ENCODE data around the gene SGPP2.

Gene SGPP2

DNA sequence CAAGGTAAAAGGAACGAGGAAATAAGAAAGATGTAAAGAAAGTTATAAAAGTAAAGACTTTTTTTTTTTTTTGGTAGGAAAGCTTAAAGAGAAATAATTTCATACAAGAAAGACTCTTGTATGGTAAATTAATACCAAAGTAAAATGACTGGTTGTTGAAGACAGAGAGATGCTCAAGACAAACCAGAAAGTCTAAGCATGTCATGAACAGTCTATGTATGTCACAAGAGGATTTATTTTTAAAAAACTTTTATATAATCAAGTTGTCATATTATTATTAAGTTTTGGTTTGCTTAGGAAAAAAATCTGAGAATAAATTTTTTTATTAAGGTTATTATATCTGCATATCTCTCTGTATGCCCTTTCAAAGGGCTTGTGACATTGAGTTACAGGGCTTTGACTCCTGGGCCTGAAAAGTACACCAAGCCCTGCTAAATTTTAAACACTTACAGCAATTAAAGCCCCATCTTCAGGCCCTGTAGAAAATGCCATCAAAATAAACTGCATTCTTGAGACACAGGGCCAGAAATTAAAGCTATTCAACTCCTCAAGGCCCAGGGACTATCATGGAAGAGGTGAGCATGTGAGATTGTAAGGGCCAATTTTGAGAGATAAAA lies 10.9 kb upstream of the SGPP2 start:
- no peak overlapping the region for H3K4me3 ChIP-seq (ENCODE audit: low read depth, low read length)
- TF ChIP-seq, protein P1, sequence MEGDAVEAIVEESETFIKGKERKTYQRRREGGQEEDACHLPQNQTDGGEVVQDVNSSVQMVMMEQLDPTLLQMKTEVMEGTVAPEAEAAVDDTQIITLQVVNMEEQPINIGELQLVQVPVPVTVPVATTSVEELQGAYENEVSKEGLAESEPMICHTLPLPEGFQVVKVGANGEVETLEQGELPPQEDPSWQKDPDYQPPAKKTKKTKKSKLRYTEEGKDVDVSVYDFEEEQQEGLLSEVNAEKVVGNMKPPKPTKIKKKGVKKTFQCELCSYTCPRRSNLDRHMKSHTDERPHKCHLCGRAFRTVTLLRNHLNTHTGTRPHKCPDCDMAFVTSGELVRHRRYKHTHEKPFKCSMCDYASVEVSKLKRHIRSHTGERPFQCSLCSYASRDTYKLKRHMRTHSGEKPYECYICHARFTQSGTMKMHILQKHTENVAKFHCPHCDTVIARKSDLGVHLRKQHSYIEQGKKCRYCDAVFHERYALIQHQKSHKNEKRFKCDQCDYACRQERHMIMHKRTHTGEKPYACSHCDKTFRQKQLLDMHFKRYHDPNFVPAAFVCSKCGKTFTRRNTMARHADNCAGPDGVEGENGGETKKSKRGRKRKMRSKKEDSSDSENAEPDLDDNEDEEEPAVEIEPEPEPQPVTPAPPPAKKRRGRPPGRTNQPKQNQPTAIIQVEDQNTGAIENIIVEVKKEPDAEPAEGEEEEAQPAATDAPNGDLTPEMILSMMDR (IDR thresholded peaks at IDR 0.05; ENCODE audit: insufficient read depth, low read depth, low read length, missing control alignments) = no peak
- DNase-seq (ENCODE audit: low read depth) = no peak

DNA sequence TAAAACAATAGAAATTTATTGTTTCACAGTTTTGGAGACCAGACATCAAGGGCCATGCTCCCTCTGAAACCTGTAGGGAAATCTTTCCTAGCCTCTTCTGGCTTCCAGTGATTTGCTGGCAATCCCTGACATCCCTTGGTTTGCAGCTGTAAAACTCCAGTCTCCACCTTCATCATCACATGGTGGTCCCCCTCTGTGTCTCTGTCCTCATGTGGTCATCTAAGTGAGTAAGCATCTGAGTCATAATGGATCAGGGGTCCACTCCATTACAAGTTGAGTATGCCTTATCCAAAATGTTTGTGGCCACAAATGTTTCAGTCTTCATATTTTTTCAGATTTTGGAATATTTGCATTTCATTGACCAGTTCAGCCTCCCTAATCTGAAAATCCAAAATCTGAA lies 5.6 kb upstream of the SGPP2 start:
- no peak overlapping the region for H3K4me3 ChIP-seq (ENCODE audit: low read depth, low read length)
- DNase-seq (ENCODE audit: low read depth) = no peak
- TF ChIP-seq, protein P1 (IDR thresholded peaks at IDR 0.05; ENCODE audit: insufficient read depth, low read depth, low read length, missing control alignments) = no peak

DNA sequence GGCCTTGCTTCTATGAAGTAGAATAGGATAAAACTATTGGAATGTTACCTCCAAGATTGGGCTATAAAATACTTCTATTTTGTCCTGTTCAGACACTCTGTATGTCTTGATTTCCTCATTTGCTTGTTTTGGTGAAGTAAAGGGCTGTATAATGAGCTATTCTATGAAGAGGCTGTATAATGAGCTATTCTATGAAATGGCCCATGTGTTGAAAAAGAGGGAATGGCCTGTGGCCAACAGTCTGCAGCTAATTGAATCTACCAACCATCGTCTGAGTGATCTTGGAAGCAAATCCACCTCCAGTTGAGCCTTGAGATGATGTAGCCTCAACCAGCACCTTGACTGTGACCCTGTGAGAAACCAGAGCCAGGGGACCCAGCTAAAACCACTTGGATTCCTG lies 3.8 kb upstream of the SGPP2 start:
- TF ChIP-seq, protein P1 (IDR thresholded peaks at IDR 0.05; ENCODE audit: insufficient read depth, low read depth, low read length, missing control alignments) = no peak
- no peak for DNase-seq (ENCODE audit: low read depth)
- no peak overlapping the region for H3K4me3 ChIP-seq (ENCODE audit: low read depth, low read length)

DNA sequence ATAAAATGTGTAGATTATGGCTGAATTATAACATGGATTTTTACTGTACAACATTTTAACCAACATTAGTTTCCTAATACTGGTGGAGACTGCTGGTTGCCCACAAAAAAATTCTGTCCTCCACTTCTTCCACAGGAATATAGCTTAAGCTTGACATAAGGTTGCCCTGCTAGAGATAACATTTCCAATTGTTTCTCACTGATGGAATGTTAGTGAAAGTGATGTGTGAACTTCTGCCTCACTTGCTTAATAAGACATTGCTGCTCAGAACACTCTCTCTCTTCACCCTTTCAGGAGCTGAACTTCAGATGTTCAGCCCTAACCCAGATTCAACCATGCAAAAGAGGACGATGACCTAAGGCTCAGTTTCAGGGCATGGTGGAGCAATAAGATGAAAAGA lies 2.7 kb upstream of the SGPP2 start:
- DNase-seq (ENCODE audit: low read depth) = peak; percentile 5
- no peak overlapping the region for H3K4me3 ChIP-seq (ENCODE audit: low read depth, low read length)
- TF ChIP-seq, protein P1 (IDR thresholded peaks at IDR 0.05; ENCODE audit: insufficient read depth, low read depth, low read length, missing control alignments) = no peak

DNA sequence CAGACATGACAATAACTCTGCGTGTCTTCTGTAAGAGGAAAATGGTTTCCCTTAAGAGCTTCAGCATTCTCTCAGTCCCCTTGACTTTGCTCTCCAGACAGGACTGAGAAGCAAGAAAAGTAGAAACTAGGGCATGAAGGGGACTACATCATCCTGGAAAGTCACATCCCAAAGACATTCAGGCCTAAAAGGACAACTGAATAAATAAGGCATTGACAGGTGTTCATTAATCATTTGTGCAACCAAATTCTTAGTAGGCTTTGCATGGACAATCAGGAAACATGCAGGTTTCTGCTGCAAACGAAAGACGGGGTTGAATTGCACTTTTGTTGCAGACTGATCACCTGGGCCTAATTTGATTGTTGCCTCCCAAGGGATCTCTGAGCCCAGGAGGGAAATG lies 1.2 kb upstream of the SGPP2 start:
- TF ChIP-seq, protein P1 (IDR thresholded peaks at IDR 0.05; ENCODE audit: insufficient read depth, low read depth, low read length, missing control alignments) = no peak
- DNase-seq (ENCODE audit: low read depth) = no peak
- H3K4me3 ChIP-seq (ENCODE audit: low read depth, low read length) = peak overlapping the region; percentile 94

DNA sequence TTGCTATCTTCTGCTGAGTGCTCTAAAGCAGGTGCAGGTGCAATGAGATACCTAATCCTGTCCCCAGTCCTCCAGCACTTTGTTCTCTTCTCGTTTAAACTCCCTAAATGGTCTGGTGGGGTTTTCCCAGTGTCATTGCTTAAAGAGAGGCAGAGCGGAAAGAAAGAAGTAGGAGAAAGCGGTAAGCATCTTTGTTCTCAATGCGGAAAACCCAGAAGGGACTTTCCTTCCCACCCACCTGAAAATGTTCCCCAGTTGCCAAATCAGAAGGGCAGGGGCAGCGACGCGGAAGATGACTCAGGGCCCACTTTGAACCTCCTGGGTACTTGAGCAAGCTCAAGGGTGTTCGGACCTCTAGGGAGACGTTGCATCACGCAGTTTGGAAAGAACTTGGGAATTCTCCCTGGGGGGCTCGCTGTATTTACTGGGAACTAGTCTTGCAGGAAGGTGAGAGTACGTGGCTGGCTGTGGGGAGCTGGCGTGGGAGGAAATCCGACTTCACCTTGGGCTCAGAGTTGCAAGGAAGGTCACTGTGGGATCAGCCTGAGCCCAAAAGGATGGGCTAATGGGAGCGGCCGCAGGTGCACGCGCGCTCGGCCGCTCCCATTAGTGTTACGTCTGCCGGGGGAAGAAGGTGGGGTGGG lies 589 bp upstream of the SGPP2 start:
- H3K4me3 ChIP-seq (ENCODE audit: low read depth, low read length) = peak overlapping the region; percentile 94
- DNase-seq (ENCODE audit: low read depth) = peak; percentile 85
- TF ChIP-seq, protein P1 (IDR thresholded peaks at IDR 0.05; ENCODE audit: insufficient read depth, low read depth, low read length, missing control alignments) = no peak

Data from GM12865 (cell line).